ENCODE measurements around the gene MOGAT2. TPM values are rescaled to one million over a fixed set of nuclear protein-coding genes. Genes with fewer than 3 reads are reported as not detected.

The MOGAT2 gene
- total RNA-seq, 1 experiment from 2014 or later: not detected

DNA sequence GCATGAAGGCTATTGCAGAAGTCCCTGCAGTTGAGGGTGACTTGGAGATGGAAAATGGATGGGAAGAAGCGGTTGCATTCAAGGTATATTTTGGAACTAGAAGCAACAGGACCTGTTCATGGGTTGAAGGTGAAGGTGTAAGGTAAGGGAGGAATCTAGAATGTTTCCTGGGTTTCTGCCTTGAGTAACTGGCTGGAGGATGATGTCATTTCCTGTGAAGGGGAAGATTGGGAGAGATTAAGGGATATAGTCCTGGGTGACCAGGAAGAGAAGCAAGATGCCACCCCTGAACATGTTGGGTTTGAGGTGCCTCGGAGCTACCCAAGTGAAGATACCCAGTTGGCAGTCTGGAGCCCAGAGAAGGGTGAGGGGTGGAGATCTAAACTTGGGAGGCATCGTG lies 12.1 kb upstream of the MOGAT2 start:
- no peak for DNase-seq
- no TSS peak for BruUV-seq (replicated peaks)

DNA sequence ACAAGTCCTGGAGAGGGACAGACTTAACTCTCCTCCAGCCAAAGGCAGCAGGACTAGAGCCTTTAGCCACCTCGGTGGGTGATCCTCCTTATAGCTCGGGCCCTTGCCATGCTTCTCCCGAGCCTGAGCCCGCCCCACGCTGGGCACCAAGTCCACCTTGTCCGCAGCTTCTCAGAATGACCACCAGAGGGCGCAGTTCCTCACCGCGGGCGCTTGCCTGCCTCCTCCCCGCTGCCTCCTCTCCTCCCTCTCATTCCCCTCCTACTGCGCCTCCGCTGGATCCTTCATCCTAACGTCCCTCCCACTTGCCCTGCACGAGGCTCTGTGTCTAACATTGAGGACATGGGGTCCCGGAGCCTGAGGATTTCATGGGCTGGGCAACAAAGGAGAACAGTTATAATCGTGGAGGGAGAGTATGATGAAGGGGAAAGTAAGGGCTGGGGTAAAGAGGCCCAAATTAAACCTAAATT lies 11.3 kb upstream of the MOGAT2 start:
- intact Hi-C loops (cut with micrococcal nuclease; ENCODE audit: unreplicated experiment): loop anchor here (5.0 to 10.0 kb wide), 3 partner anchors 111 to 609 kb away; no protein-coding TSS in a partner anchor
- peak; percentile 83 for DNase-seq
- Mint-ChIP-seq H3K36me3 (ENCODE audit: insufficient read depth, unreplicated experiment) (no peaks in the 10 kb centered on the region), H3K9me3 (ENCODE audit: low read depth, unreplicated experiment) (peaks cover 4% of the 10 kb centered on the region), H3K4me1 (ENCODE audit: low read depth, unreplicated experiment) (peaks cover 16% of the 10 kb centered on the region), H3K4me3 (ENCODE audit: low read depth, unreplicated experiment) (peak overlapping the region; percentile 16), H3K27me3 (ENCODE audit: unreplicated experiment) (peaks cover 19% of the 10 kb centered on the region), H3K27ac (ENCODE audit: unreplicated experiment) (peak overlapping the region; percentile 48)
- no TSS peak for BruUV-seq (replicated peaks)
- CTCF ChIA-PET: interaction anchor here (0.7 to 1.3 kb wide), 8 partner anchors 31 to 501 kb away, joined by 3 to 7 read pairs (median 3); no protein-coding TSS in a partner anchor
- TF ChIP-seq, protein P1, sequence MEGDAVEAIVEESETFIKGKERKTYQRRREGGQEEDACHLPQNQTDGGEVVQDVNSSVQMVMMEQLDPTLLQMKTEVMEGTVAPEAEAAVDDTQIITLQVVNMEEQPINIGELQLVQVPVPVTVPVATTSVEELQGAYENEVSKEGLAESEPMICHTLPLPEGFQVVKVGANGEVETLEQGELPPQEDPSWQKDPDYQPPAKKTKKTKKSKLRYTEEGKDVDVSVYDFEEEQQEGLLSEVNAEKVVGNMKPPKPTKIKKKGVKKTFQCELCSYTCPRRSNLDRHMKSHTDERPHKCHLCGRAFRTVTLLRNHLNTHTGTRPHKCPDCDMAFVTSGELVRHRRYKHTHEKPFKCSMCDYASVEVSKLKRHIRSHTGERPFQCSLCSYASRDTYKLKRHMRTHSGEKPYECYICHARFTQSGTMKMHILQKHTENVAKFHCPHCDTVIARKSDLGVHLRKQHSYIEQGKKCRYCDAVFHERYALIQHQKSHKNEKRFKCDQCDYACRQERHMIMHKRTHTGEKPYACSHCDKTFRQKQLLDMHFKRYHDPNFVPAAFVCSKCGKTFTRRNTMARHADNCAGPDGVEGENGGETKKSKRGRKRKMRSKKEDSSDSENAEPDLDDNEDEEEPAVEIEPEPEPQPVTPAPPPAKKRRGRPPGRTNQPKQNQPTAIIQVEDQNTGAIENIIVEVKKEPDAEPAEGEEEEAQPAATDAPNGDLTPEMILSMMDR (IDR thresholded peaks at IDR 0.05; ENCODE audit: unreplicated experiment): peak; percentile 85

More for the DNA sequence above, 12.1 kb upstream of the MOGAT2 start:
- TF ChIP-seq, protein P1 (IDR thresholded peaks at IDR 0.05; ENCODE audit: unreplicated experiment): no peak
- Mint-ChIP-seq H3K9me3 (ENCODE audit: low read depth, unreplicated experiment) (peaks cover 4% of the 10 kb centered on the region), H3K27me3 (ENCODE audit: unreplicated experiment) (peaks cover 13% of the 10 kb centered on the region), H3K4me3 (ENCODE audit: low read depth, unreplicated experiment) (peak overlapping the region; percentile 16), H3K27ac (ENCODE audit: unreplicated experiment) (no peak overlapping the region), H3K36me3 (ENCODE audit: insufficient read depth, unreplicated experiment) (no peaks in the 10 kb centered on the region), H3K4me1 (ENCODE audit: low read depth, unreplicated experiment) (peaks cover 16% of the 10 kb centered on the region)
- CTCF ChIA-PET: interaction anchor here (0.6 to 1.3 kb wide), 10 partner anchors 31 to 613 kb away, joined by 3 to 7 read pairs (median 3); no protein-coding TSS in a partner anchor
- intact Hi-C loops (cut with micrococcal nuclease; ENCODE audit: unreplicated experiment): loop anchor here (5.0 to 10.0 kb wide), 3 partner anchors 111 to 609 kb away; no protein-coding TSS in a partner anchor

DNA sequence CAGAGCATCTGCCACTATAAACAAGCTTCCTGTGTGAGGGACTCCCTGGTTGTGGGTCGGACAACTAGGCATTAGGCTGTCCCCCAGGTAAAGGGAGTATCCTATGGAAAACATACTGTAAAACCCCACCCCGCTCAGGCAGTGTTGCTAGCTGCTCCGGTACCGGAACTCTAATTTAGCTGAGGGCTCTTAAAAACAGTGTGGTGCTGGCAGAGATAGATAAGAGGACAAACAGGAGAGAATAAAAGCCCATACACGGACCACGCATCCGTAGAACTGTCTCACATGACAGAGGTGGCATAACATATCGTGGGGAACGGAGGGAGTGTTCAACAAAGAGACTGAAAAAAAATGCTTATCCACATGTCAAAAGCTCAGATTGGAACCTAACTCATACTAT lies 3.4 kb upstream of the MOGAT2 start:
- Mint-ChIP-seq H3K4me3 (ENCODE audit: low read depth, unreplicated experiment) (no peak overlapping the region), H3K27me3 (ENCODE audit: unreplicated experiment) (peaks cover 57% of the 10 kb centered on the region), H3K27ac (ENCODE audit: unreplicated experiment) (no peak overlapping the region), H3K4me1 (ENCODE audit: low read depth, unreplicated experiment) (peaks cover 11% of the 10 kb centered on the region), H3K9me3 (ENCODE audit: low read depth, unreplicated experiment) (no peaks in the 10 kb centered on the region), H3K36me3 (ENCODE audit: insufficient read depth, unreplicated experiment) (peaks cover 2% of the 10 kb centered on the region)
- no peak for DNase-seq
- BruUV-seq (replicated peaks): no TSS peak
- intact Hi-C loops (cut with micrococcal nuclease; ENCODE audit: unreplicated experiment): no loop called here
- TF ChIP-seq, protein P1 (IDR thresholded peaks at IDR 0.05; ENCODE audit: unreplicated experiment): no peak
- CTCF ChIA-PET: interaction anchor here (0.6 to 0.7 kb wide), 2 partner anchors 55 to 1913 kb away, joined by 3 to 5 read pairs; no protein-coding TSS in a partner anchor

DNA sequence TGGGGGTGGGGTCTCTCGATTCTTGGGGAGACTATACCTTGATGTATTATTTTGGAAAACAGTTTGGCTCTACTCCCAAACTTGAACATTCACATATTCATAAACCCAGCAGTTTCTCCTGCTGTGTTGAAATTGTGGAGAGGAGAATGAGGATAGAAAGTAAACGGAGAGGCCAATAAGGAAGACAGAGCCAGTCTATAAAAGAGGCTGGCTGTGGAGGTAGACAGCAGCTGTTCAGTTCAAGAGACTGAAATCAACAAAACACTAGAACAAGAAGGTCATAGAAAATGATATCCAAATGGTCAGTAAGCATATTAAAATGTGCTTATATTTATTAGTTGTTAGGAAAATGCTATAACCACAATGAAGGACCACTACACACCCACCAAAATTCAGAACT lies 1.9 kb upstream of the MOGAT2 start:
- Mint-ChIP-seq H3K4me1 (ENCODE audit: low read depth, unreplicated experiment) (peaks cover 11% of the 10 kb centered on the region), H3K36me3 (ENCODE audit: insufficient read depth, unreplicated experiment) (peaks cover 5% of the 10 kb centered on the region), H3K27ac (ENCODE audit: unreplicated experiment) (no peak overlapping the region), H3K9me3 (ENCODE audit: low read depth, unreplicated experiment) (no peaks in the 10 kb centered on the region), H3K4me3 (ENCODE audit: low read depth, unreplicated experiment) (no peak overlapping the region), H3K27me3 (ENCODE audit: unreplicated experiment) (peaks cover 57% of the 10 kb centered on the region)
- no peak for DNase-seq
- BruUV-seq (replicated peaks): no TSS peak
- intact Hi-C loops (cut with micrococcal nuclease; ENCODE audit: unreplicated experiment): no loop called here
- TF ChIP-seq, protein P1 (IDR thresholded peaks at IDR 0.05; ENCODE audit: unreplicated experiment): no peak
- CTCF ChIA-PET: no interaction called here
